Measurements from ENCODE around the gene WHAMM.
"Not testable (repeated sequence)": the region's sequence is repeated elsewhere in the genome, so short reads cannot be mapped to it uniquely, and the experiment has no call there.

WHAMM gene

DNA sequence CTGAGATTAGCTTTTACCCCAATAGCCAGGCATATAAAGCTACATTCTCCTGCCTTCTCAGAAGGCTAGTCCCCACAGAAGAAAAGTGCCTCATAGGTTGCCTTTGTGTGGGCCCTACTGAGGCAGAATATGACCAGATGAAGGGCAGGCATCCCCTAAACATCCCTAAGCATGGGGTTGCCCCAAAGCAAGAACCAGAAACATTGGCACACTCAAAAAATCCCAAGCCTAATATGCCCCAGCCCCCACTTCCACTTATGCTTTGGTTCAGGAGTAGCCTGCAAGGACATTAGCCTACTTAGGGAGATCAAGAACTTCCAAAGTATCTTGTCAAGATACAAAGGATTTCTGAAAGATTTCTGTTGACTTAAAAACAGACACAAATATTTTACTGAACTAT is 29.7 kb downstream of the WHAMM start:
- DNase-seq: no peak

DNA sequence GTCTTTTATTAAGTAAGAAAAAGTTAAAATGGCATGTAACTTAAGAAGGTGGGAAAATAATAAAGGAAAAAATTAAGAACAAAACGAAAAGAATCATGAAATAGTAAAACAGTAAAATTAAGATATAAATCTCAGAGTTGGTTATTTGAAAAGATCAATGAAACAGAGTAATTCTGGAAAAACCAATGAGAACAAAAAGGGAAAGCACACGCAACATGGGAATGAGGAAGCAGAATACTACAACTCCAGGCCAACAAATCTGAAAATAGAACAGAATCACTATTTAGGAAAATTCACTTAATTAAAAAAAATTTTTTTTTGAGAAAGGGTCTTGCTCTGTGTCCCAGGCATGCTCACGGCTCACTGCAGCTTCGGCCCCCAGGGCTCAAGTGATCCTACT is 30.7 kb downstream of the WHAMM start:
- no peak for DNase-seq

DNA sequence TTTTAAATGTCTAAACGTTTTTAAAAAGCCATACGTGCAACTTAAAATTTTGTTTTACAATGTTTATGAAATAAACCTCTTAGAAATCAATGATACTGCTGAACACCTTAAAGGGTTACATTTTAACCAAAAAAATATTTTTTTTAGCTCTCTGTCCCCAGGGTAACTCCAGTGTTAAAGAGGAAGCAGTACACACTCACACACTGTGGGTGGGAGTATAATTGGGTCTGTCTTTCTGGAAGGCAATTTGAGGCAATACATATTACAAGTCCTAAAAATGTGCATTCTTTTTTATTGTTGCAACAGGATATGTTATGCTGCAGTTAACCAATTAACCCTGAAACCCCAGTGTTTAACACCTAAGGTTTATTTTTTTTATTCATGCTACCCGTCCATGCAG is 34.1 kb downstream of the WHAMM start:
- DNase-seq: no peak

DNA sequence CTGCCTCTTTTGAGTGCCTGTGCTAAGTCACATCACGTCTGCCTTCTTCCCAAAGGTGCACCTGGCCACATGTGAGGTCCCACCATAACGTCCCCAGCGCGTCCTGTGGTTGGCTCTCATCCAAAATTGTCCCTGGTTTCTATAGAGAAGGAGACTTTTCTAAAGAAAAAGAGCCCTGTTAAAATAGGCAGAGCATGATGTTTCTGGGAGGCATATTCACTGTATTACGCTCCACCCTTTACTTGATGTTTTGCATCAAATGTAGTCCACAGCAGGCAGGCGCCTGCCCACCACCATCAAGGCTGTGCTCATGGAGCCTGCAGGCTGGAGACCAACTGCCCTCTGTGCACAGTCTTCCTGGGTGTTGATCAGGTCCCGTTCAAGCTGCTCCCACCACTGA is 36.3 kb downstream of the WHAMM start:
- no peak for DNase-seq

DNA sequence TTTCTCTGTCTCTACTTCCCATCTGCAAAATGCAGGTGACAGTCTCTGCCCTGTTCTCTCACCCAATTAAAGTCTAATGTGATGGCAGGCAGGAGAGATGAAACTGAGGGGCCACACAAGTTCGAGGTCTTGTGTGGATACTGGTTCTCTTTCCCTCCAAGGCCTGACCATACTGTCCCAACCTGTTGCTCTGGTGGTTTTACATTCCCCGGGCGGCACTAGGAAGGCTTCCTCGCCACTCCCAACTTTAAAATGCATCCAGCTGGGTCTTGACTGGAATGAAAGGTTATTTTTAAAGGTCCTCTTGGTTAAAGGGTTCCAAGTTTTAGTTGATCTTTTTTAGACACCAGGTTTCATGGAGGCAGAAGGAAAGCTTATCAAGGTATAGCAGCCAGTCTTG is 37.2 kb downstream of the WHAMM start:
- DNase-seq: no peak

DNA sequence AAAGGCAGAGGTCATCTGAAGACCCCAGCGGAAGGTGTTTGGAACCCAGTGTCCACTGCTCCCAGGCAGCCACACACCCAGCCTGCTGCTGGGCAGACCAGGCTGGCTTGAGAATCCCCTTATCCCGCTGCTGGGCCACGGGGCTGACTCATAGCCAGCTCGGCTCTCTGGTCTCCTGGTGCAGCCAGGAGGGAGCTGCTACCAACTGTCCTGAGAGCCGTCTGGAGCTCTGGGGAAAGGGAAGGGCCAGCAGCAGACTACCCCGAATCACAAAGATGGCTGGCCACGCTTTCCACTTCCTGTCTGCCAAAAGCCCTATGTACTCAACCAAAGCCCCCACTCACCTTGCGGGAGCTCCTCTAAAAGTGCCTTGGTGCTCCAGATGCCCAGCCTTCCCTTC is 38.3 kb downstream of the WHAMM start:
- no peak for DNase-seq

DNA sequence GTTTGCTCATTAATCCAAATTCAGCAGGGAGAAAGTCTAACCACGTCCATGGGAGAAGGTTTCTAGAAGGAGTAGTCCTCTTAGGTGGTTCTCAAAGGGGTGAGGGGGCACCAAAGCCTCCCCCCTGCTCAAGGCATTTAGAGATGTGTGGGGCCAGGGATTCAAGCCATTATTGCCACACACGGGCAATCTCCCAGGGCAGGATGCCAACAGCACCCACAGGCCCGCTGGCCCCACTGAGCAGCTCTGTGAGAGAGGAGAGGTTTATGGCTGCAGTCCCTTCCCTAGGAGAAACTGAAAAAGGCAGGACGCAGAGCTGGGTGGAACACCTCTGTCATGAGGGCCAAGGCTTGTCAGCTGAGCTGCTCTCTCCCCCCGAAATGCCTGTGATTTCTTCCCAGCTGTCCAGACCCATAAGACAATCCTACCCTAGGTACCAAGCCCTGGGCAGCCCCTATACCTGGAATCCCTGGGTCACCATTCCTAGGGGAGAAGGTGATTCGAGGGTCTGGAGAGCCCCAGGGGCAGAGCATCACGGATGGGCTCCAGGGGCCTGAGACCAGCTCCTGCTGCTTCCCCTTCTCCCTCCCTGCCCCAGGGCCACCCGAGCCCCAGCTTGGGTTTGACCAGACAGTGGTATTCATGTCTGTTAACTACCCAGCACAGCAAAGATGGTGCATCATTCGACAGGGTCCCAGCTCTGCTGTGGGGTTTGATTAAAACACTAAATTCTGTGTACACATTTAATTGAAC is 39.0 kb downstream of the WHAMM start:
- DNase-seq: no peak

DNA sequence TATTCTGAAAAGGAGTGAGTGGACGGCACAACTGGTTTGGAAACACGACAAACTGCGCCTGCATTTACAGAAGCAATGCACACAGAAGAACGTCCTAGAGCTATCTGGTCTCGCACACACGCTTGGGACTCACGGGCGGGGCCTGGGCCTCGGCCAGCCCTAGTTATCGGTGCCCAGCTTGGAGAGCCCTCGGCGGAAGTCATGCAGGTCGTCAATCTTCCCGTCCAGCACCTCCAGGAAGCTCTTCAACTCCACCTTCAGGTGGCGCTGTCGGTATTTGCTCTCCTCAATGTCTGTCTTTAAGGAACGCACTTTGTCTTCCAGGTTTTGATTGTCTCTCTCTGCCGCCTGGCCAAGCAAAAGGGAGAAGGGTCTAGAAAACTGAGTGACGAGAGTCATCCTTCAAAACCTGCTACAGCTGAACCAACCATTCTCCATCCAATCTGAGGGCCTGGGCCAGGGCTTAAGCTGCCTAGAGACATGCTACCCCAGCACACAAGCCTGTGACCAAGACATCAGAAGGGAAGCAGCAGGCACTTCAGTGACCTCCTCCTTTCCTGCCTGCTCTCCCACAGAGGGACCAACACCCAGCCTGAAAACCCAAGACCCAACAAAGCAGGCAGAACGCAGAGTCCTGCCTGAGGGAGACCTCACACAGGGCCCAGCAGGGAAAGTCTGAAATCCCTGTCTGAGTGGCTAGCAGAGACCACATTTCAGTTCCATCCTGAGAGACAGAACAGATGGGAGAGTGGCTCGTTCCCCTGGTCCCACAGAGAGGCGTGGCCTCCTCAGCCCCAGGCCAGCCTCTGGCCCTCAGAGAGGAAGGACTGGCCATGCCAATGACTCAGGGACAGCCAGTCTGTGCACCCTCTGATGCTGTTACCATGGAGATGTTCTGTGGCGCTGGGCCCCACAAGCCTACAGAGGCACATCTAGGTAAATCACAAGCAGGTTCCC is 40.4 kb downstream of the WHAMM start:
- peak in 3 of 5 donors; percentile 21 to 62 (median 21) for DNase-seq

DNA sequence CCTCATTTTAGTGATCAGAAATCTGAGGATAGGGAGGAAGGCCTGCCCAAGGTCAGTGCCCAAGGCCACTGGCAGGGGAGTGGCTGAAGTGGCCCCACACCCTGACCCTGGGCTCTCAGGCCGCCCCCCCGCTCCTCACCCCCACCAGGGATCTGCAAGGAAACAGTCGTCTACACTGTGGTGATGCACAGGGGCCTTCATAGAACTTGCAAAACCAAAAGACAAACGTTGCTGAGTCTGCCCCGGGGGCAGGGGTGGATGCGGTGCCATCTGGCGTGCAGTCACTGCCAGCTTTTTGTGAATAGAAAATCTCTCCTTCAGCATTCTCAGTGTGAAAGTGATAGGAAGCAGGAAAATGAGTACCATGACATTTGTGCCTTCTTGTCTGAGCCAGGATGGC is 41.3 kb downstream of the WHAMM start:
- no peak for DNase-seq

DNA sequence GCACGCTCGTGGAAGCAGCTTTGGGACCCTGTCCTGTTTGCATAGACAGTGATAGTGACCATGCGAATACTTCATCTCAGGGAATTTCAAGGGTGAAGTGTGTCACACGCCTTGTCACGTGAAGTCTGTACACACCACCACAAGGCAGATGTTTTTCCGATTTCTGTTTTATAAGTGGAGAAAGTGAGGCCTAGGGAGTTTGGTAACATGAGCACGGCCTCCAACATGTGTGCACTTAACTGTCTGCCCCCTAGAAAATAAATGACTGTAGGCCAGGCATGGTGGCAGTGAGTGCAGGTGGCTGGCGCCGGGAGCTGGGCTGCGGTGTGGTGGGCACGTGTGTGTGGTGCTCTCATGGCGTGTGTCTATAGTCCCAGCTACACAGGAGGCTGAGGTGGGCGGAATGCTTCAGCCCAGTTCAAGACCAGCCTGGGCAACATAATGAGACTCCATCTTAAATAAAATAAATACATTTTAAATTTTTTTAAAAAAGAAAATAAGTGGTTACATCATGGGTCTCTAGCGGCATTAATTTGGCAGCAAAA is 42.0 kb downstream of the WHAMM start:
- no peak for DNase-seq

DNA sequence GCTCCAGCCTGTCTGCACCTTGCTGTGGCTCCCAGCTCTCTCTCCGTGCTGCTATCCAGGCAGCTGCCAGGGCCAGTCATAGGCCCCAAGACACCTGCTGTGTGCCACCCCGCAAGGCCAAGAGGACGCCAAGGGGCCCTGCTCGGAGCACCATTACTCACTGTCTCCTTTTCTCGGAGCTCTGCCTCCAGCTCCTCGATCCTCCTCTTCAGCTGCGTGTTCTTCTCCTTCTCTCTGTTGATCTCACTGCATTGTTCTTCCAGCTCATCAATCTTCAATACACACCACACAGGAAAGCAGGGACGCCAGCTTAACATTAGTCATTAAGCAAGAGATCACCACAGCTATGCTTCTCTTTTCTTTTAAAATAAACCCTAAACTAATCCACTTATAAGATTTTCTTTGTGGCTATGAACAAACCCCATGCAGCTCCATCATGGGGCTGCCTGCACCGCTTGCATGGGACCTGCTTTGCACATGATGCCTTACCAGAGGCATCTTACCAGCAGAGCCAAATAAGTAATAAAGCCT is 42.6 kb downstream of the WHAMM start:
- DNase-seq: no peak

DNA sequence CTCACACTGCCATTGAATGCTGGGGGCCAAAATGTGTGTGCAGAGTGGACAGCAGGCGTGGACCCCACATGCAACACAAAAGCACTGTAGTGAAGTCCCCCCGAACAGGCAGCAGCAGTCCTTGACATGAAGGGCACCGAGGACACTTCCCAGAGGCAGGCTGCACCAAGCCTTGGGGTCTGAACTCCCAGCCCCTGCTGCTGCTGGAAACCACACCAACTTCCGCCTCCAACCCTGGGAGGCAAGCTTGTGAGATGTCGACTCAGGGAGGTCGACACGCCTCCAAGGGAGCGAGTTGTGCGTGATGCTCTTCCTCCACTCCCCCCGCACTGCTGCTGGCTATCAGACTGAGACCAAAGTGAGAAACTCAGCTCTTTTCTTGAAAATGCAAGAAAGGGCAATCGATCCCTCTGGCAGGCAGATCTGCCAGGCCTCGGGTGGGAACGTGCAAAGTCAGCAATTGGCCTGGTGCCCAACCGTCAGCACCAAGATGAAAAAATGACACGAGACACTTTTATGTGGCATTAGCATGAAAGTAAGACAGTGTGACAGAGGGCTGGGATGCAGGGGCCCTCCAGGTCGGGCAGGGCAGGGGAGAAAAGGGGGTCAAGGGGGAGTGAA is 43.6 kb downstream of the WHAMM start:
- no peak for DNase-seq

DNA sequence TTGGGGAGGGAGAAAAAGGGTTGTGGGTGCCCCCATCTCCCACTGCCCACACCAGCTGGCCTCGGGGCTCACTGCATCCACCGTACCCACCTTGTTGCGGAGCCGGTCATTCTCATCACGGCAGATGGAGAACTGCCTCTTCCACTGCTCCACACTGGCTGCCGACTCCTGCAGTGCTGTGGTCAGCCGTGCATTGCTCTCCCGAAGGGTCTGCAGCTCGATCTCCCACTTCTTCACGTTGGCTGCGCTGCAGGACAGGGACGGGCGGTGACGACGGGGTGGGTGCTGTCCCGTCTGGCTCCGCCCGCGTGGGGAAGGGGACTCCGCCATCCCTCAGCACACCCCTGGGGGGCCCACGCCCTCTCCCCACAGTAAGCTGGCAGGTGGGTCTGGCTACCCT is 45.1 kb downstream of the WHAMM start:
- no peak for DNase-seq

DNA sequence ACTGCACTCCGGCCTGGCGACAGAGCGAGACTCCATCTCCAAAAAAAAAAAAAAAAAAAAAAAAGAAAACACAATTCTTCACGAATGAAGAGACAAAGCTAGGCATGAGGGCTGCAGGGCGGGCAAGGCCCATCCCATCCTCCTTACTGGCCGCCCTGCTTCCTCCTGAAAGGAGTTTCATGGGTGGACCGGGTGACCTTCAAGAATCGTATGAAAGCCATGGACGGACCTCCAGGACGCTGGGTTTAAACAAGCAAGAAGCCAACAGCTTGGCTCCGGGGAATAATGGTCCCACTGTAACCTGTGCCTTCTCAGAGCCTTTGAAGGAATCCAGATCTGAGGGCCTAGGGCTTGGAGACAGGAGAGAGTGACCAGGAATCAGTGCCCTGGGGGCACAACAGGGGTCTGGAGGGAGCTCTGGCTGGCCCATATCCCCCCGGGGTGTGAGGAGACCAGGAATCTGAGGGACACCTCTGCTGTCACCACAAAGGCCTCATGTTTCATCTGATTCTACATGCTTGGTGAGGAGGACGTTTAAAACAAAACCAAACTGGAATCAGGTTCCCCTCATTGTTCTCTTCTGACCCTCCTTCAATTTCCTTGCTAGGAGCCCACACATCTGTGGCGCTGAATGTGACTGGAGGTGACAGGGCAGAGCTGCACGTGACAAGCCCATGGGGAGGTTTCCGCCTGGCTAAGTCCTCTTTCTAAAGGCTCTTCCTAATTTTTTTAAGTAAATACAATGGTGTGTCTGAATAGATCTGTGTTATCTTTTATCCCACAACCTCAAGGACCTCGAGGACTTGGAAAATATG is 46.1 kb downstream of the WHAMM start:
- DNase-seq: no peak

DNA sequence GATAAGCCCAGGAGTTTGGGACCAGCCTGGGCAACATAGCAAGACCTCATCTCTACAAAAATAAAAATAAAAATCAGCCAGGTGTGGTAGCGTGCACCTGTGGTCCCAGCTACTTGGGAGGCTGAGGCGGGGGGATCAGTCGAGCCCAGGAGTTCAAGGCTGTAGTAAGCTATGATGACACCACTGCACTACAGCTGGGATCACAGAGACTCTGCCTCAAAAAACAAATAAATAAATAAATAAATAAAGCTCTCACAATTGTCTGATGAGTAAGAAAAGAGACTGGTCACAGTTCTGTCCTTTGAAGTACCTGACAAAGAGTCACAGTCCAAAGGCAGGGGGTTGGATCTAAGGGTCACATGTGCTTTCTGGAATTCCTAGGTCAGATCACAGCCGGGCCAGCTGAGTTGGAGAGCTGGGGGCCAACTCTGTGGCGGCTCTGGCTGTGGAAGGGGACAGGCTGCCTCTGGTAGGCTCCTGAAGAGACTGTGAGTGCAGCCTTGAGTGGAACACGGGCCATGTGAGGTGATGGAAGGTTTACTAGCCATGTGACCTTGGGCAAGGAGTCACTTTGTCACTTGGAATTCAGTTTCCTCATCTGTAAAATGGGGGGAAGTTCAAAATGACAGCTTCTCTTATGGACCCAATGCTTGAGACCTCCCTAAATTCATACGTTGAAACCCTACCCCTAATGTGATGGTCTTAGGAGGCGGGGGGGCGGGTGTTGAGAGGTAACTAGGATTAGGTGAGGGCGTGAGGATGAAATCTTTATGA is 47.2 kb downstream of the WHAMM start:
- DNase-seq: no peak

DNA sequence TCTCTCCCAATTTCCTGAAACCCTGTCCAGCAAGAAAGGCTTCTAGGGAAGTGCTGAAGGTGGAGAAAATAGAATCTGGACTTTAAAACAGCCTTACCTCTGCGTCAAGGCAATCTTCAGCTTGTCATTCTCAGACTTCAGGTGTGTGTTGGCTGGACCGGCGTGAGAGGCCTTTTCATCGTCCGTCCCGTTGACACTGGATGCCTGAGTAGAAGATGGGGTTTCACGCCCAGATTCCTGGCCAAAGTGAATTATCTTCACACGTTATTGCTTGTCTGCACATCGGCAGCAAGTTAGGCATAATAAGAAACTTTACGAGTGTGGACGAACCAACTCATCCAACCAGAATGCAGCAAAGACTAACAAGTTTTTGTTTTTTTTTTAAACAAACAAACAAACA is 49.5 kb downstream of the WHAMM start:
- DNase-seq: no peak

DNA sequence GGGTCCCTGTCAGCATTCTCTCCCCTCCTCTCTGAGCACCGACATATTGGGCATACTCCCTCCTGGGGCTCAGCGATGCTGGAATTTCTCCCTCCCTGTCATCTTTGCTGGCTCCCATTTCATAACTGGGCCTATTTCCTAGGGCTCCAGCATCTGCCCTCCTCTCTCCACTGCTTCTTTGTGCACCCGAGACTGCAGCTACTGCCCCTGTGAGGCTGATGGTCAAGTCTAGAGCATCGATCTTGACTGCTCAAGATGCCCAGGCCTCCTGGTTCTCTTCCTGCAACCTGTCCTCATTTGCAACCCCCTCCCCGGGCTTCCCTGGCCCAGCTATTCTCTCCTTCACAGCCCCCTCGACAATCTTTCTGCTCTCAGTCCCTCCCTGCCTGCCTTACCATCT is 53.5 kb downstream of the WHAMM start:
- no peak for DNase-seq

DNA sequence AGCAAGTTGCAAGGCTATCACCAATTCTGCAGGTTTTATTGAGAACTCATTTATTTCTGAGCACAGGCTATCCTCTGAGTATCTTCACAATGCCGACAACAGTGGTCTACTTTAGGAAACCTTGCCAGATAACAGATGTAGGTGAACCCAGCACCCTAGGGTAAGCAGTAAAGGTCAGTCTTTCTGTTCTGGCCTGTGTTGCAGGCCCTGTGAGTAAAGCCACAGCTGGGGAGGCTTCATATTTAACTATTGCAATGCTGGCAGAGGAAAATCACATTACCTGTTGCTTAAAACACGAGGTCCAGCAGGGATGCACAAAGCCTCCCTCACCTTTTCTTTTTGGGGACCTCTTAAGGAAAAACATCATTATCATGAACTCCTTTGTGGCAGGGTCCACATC is 55.5 kb downstream of the WHAMM start:
- no peak for DNase-seq

DNA sequence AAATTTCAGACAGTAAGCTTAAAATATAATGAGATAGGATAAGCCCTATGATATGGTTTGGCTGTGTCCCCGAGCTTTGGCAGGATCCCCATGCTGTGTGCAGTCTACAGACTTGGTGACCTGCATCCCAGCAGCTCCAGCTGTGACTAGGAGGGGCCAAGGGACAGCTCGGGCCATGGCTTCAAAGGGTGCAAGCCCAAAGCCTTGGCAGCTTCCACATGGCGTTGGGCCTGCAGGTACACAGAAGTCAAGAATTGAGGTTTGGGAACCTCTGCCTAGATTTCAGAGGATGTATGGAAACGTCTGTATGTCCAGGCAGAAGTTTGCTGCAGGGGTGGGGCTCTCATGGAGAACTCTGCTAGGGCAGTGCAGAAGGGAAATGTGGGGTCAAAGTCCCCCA is 56.2 kb downstream of the WHAMM start:
- not testable (repeated sequence) for DNase-seq

DNA sequence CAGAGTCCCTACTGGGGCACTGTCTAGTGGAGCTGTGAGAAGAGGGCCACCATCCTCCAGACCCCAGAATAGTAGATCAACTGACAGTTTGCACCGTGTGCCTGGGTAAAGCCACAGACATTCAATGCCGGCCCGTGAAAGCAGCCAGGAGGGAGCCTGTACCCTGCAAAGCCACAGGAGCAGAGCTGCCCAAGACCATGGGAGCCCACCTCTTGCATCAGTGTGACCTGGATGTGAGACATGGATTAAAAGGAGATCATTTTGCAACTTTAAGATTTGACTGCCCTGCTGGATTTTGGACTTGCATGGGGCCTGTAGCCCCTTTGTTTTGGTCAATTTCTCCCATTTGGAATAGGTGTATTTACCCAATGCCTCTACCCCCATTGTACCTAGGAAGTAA is 56.6 kb downstream of the WHAMM start:
- not testable (repeated sequence) for DNase-seq

DNA sequence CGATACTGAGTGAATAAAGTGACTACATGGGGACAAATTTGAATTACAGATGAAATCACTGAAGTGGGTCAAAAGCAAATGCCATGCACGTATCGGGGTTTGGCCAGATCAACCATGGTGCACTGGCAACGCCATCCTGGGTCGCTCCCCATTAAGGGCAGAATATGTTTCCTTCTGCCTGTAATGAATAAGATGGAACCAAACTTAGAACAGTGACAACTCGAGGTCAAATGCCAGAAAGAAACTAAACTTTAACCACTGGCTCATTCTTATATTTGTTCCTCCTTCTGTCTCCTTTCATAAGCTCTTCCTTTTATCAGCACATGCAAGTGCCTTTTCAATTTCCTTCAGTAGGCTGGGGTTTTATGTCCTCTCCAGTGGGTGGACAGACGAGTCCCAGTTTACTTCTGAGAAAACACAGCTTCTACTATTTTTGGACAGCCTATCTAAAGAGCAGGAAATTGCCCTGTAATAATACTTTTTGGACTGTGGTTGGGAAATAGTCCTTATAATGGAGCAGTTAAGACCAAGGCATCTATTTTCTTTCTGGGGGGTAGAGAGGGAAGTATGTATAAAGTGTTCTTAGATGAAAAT is 61.4 kb downstream of the WHAMM start:
- no peak for DNase-seq

All from T-helper 1 cell (primary cell).